Karpas-422 (cell line): Measurements from ENCODE around the gene BNIP3. TPM values are rescaled to one million over a fixed set of nuclear protein-coding genes. Genes with fewer than 3 reads are reported as not detected.

Experiments used
- DNase-seq: peaks from one replicate; pipeline ENCODE4 v3.0.0-alpha.2; 2015
- H2AFZ ChIP-seq: fragments of 200-600 bp; sonication (generic); 2 replicates; pipeline ENCODE4 v1.6.1; 2014; ENCODE audit warnings: antibody characterized with exemption, low read length, mixed read lengths
- H3K27ac ChIP-seq: fragments of 200-600 bp; sonication (generic); 2 replicates; pipeline ENCODE4 v1.5.1; 2014; ENCODE audit warnings: mild to moderate bottlenecking, low read length, moderate library complexity
- H3K27me3 ChIP-seq: fragments of 200-600 bp; sonication (generic); 2 replicates; pipeline ENCODE4 v1.6.1; 2014; ENCODE audit warnings: low read length, mixed read lengths
- H3K36me3 ChIP-seq: fragments of 200-600 bp; sonication (generic); 2 replicates; pipeline ENCODE4 v1.6.1; 2014; ENCODE audit warnings: low read length, mixed read lengths; ENCODE audit not compliant: insufficient read depth
- H3K4me1 ChIP-seq: fragments of 200-600 bp; sonication (generic); 2 replicates; pipeline ENCODE4 v1.6.1; 2014; ENCODE audit warnings: mild to moderate bottlenecking, low read length, mixed read lengths
- H3K4me2 ChIP-seq: fragments of 200-600 bp; sonication (generic); 2 replicates; pipeline ENCODE4 v1.6.1; 2014; ENCODE audit warnings: low read length, low read depth, mild to moderate bottlenecking; ENCODE audit not compliant: poor library complexity, severe bottlenecking
- H3K4me3 ChIP-seq: fragments of 200-600 bp; sonication (generic); 2 replicates; pipeline ENCODE4 v1.5.1; 2014; ENCODE audit warnings: mild to moderate bottlenecking, antibody characterized with exemption, low read length, mixed read lengths
- H3K79me2 ChIP-seq: fragments of 200-600 bp; sonication (generic); 2 replicates; pipeline ENCODE4 v1.6.1; 2014; ENCODE audit warnings: mild to moderate bottlenecking, low read length, mixed read lengths
- H3K9ac ChIP-seq: fragments of 200-600 bp; sonication (generic); 2 replicates; pipeline ENCODE4 v1.6.0; 2014; ENCODE audit warnings: low read length
- H3K9me2 ChIP-seq: fragments of 200-600 bp; sonication (generic), shearing (Covaris generic); replicated peaks from 2 replicates; pipeline ENCODE4 v1.6.0; 2014; ENCODE audit warnings: mild to moderate bottlenecking, low read length, moderate library complexity; ENCODE audit not compliant: insufficient read depth
- H3K9me3 ChIP-seq: fragments of 300-700, 200-600 bp; sonication (generic); 2 replicates; pipeline ENCODE4 v1.6.1; 2014; ENCODE audit warnings: low read length, mixed read lengths
- H4K20me1 ChIP-seq: fragments of 200-600 bp; sonication (generic); 2 replicates; pipeline ENCODE4 v1.6.1; 2014; ENCODE audit warnings: mild to moderate bottlenecking, antibody characterized with exemption, low read length, low read depth; ENCODE audit not compliant: insufficient read depth
- total RNA-seq: library from RNA; depleted of rRNA; stranded (reverse); fragments of >200 nt; shearing (Covaris generic); gene quantifications from 2 replicates; pipeline ENCODE4 v1.2.3, GENCODE V29; 2014; ENCODE audit warnings: low replicate concordance

BNIP3 gene
- total RNA-seq, 1 experiment from 2014 or later, result not detected

- H2AFZ ChIP-seq, result no peak overlapping the region
- H3K36me3 ChIP-seq, result no peaks in the 10 kb centered on the region
- no peaks in the 10 kb centered on the region for H3K9me2 ChIP-seq
- H3K27ac ChIP-seq, result no peak overlapping the region
- no peak overlapping the region for H3K4me3 ChIP-seq
- no peak for DNase-seq
- H3K4me2 ChIP-seq, result no peak overlapping the region
- H3K4me1 ChIP-seq, result no peaks in the 10 kb centered on the region
- no peaks in the 10 kb centered on the region for H3K9me3 ChIP-seq
- no peaks in the 10 kb centered on the region for H3K27me3 ChIP-seq
- no peaks in the 10 kb centered on the region for H4K20me1 ChIP-seq
- no peak overlapping the region for H3K9ac ChIP-seq
- H3K79me2 ChIP-seq, result no peaks in the 10 kb centered on the region
Measured at GRCh38 chr10:131971591-131971990, 10.1 kb downstream of the BNIP3 start.

GRCh38 chr10:131970946-131971345 lies 10.8 kb downstream of the BNIP3 start:
- no peaks in the 10 kb centered on the region for H3K79me2 ChIP-seq
- H3K27ac ChIP-seq, result no peak overlapping the region
- no peaks in the 10 kb centered on the region for H3K9me3 ChIP-seq
- H4K20me1 ChIP-seq, result no peaks in the 10 kb centered on the region
- DNase-seq, result no peak
- no peaks in the 10 kb centered on the region for H3K27me3 ChIP-seq
- no peak overlapping the region for H3K9ac ChIP-seq
- no peak overlapping the region for H2AFZ ChIP-seq
- H3K4me1 ChIP-seq, result no peaks in the 10 kb centered on the region
- H3K9me2 ChIP-seq, result no peaks in the 10 kb centered on the region
- no peak overlapping the region for H3K4me2 ChIP-seq
- H3K36me3 ChIP-seq, result no peaks in the 10 kb centered on the region; the same call in 1 of the 2 replicates
- H3K4me3 ChIP-seq, result no peak overlapping the region

- H3K4me1 ChIP-seq, result no peaks in the 10 kb centered on the region
Measured at GRCh38 chr10:131968949-131969348, 12.8 kb downstream of the BNIP3 start.

GRCh38 chr10:131964298-131964697 lies 17.4 kb downstream of the BNIP3 start:
- Histone ChIP-seq H3K27ac (no peak overlapping the region), H3K9ac (no peak overlapping the region)

More at GRCh38 chr10:131968949-131969348, 12.8 kb downstream of the BNIP3 start:
- Histone ChIP-seq H3K27ac (no peak overlapping the region), H3K4me2 (no peak overlapping the region), H3K9me2 (no peaks in the 10 kb centered on the region), H3K27me3 (no peaks in the 10 kb centered on the region), H3K4me3 (no peak overlapping the region), H3K9me3 (no peaks in the 10 kb centered on the region), H3K9ac (no peak overlapping the region), H2AFZ (no peak overlapping the region), H3K36me3 (no peaks in the 10 kb centered on the region; the same call in 1 of the 2 replicates), H4K20me1 (no peaks in the 10 kb centered on the region), H3K79me2 (no peaks in the 10 kb centered on the region)
- DNase-seq, result no peak

GRCh38 chr10:131963811-131964210 lies 17.9 kb downstream of the BNIP3 start:
- no peak for DNase-seq

More at GRCh38 chr10:131964298-131964697, 17.4 kb downstream of the BNIP3 start:
- no peaks in the 10 kb centered on the region for H3K9me3 ChIP-seq
- no peak for DNase-seq
- no peaks in the 10 kb centered on the region for H3K4me1 ChIP-seq
- no peak overlapping the region for H3K4me3 ChIP-seq
- H3K36me3 ChIP-seq, result no peaks in the 10 kb centered on the region; the same call in 1 of the 2 replicates
- H3K4me2 ChIP-seq, result no peak overlapping the region
- no peaks in the 10 kb centered on the region for H3K27me3 ChIP-seq
- H4K20me1 ChIP-seq, result no peaks in the 10 kb centered on the region
- no peaks in the 10 kb centered on the region for H3K79me2 ChIP-seq
- H3K9me2 ChIP-seq, result no peaks in the 10 kb centered on the region
- no peak overlapping the region for H2AFZ ChIP-seq

GRCh38 chr10:131963350-131963749 lies 18.4 kb downstream of the BNIP3 start:
- Histone ChIP-seq H3K27ac (no peak overlapping the region), H3K9me3 (no peaks in the 10 kb centered on the region), H3K9me2 (no peaks in the 10 kb centered on the region), H3K79me2 (no peaks in the 10 kb centered on the region), H3K36me3 (no peaks in the 10 kb centered on the region; the same call in 1 of the 2 replicates), H3K4me1 (no peaks in the 10 kb centered on the region), H3K27me3 (no peaks in the 10 kb centered on the region), H4K20me1 (no peaks in the 10 kb centered on the region), H2AFZ (no peak overlapping the region), H3K4me2 (no peak overlapping the region), H3K4me3 (no peak overlapping the region), H3K9ac (no peak overlapping the region)
- no peak for DNase-seq

More at GRCh38 chr10:131963811-131964210, 17.9 kb downstream of the BNIP3 start:
- Histone ChIP-seq H3K4me2 (no peak overlapping the region), H3K27me3 (no peaks in the 10 kb centered on the region), H3K27ac (no peak overlapping the region), H3K9me3 (no peaks in the 10 kb centered on the region), H3K79me2 (no peaks in the 10 kb centered on the region), H3K36me3 (no peaks in the 10 kb centered on the region; the same call in 1 of the 2 replicates), H3K4me3 (no peak overlapping the region), H4K20me1 (no peaks in the 10 kb centered on the region), H3K4me1 (no peaks in the 10 kb centered on the region), H3K9me2 (no peaks in the 10 kb centered on the region), H2AFZ (no peak overlapping the region), H3K9ac (no peak overlapping the region)

- no peaks in the 10 kb centered on the region for H3K9me2 ChIP-seq
- peaks cover 6% of the 10 kb centered on the region for H3K36me3 ChIP-seq
- H3K4me3 ChIP-seq, result no peak overlapping the region
- H3K9ac ChIP-seq, result no peak overlapping the region
- DNase-seq, result no peak
- no peak overlapping the region for H3K4me2 ChIP-seq
- no peaks in the 10 kb centered on the region for H3K79me2 ChIP-seq
- no peaks in the 10 kb centered on the region for H3K27me3 ChIP-seq
- no peaks in the 10 kb centered on the region for H3K4me1 ChIP-seq
- H2AFZ ChIP-seq, result no peak overlapping the region
- no peak overlapping the region for H3K27ac ChIP-seq
- no peaks in the 10 kb centered on the region for H4K20me1 ChIP-seq
- H3K9me3 ChIP-seq, result no peaks in the 10 kb centered on the region
Measured at GRCh38 chr10:131961777-131962662, 19.7 kb downstream of the BNIP3 start.

- H3K36me3 ChIP-seq, result peaks cover 14% of the 10 kb centered on the region
- H3K27ac ChIP-seq, result no peak overlapping the region
- no peaks in the 10 kb centered on the region for H3K9me3 ChIP-seq
- no peak overlapping the region for H3K4me3 ChIP-seq
- H3K79me2 ChIP-seq, result no peaks in the 10 kb centered on the region
- H3K27me3 ChIP-seq, result no peaks in the 10 kb centered on the region
- no peaks in the 10 kb centered on the region for H3K4me1 ChIP-seq
- no peak for DNase-seq
- no peak overlapping the region for H2AFZ ChIP-seq
- no peaks in the 10 kb centered on the region for H3K9me2 ChIP-seq
- no peak overlapping the region for H3K9ac ChIP-seq
- no peak overlapping the region for H3K4me2 ChIP-seq
- H4K20me1 ChIP-seq, result no peaks in the 10 kb centered on the region
Measured at GRCh38 chr10:131961047-131961776, 20.5 kb downstream of the BNIP3 start.
